ENCODE data around the gene EFEMP2.

EFEMP2 gene

GRCh38 chr11:65817835-65818680, 54.5 kb downstream of the EFEMP2 start:
- DNase-seq: peak; percentile 85 to 95 (median 91)

- no peak for DNase-seq
These were observed 55.2 kb downstream of the EFEMP2 start for GRCh38 chr11:65817312-65817834.

- no peak for DNase-seq
These were observed 55.9 kb downstream of the EFEMP2 start for GRCh38 chr11:65816696-65817095.
